Caki2 (cell line): ENCODE data around the gene ABCC2. TPM values are rescaled to one million over a fixed set of nuclear protein-coding genes. Genes with fewer than 3 reads are reported as not detected.
"Not testable (repeated sequence)": the region's sequence is repeated elsewhere in the genome, so short reads cannot be mapped to it uniquely, and the experiment has no call there.

Source experiments
- DNase-seq: peaks from one replicate; pipeline ENCODE4 v3.0.0-alpha.2; 2015; ENCODE audit warnings: low read depth
- in situ Hi-C: cut with HindIII; loops from 2 replicates; pipeline ENCODE4 v1.10.0; 2016; ENCODE audit warnings: low sequenced_read_pairs, low pct_unique_long_range_greater_than_20kb, mixed read lengths
- total RNA-seq: library from RNA; depleted of rRNA; stranded (reverse); fragments of >200 nt; shearing (Covaris generic); gene quantifications from 2 replicates; pipeline ENCODE4 v1.2.3, GENCODE V29; 2014; ENCODE audit warnings: low replicate concordance; rRNA removed

ABCC2 gene
- 64.4 and 68.4 TPM in 2 replicates for total RNA-seq

GRCh38 chr10:99782447-99783286 is at the start of gene ABCC2:
Gene ABCC2, plus strand, starts transcription at chr10:99782640. Its CDS starts 205 bp downstream, at chr10:99782845.
- in situ Hi-C loops, result no loop called here

GRCh38 chr10:99733366-99733765 is 49.1 kb upstream of the ABCC2 start:
- in situ Hi-C loops, result no loop called here
- no peak for DNase-seq

More at GRCh38 chr10:99782447-99783286, at the start of gene ABCC2:
- DNase-seq, result peak; percentile 84

GRCh38 chr10:99734111-99734510 is 48.3 kb upstream of the ABCC2 start:
- DNase-seq, in situ Hi-C loops: not testable (repeated sequence)

GRCh38 chr10:99740260-99740659 is 42.2 kb upstream of the ABCC2 start:
- DNase-seq, result no peak
- in situ Hi-C loops, result loop anchor here (10.0 kb wide), 1 partner anchor 65 kb away; no protein-coding TSS in a partner anchor

- in situ Hi-C loops, result loop anchor here (10.0 kb wide), 1 partner anchor 64 kb away; no protein-coding TSS in a partner anchor
- DNase-seq, result no peak
These were observed 41.4 kb upstream of the ABCC2 start for GRCh38 chr10:99740933-99741559.

- in situ Hi-C loops, result loop anchor here (10.0 kb wide), 1 partner anchor 63 kb away; no protein-coding TSS in a partner anchor
- no peak for DNase-seq
These were observed 40.2 kb upstream of the ABCC2 start for GRCh38 chr10:99742254-99742653.

- in situ Hi-C loops, result loop anchor here (10.0 kb wide), 1 partner anchor 62 kb away; no protein-coding TSS in a partner anchor
- DNase-seq, result no peak
These were observed 39.7 kb upstream of the ABCC2 start for GRCh38 chr10:99742701-99743100.

- in situ Hi-C loops, result loop anchor here (10.0 kb wide), 1 partner anchor 61 kb away; no protein-coding TSS in a partner anchor
- DNase-seq, result no peak
These were observed 38.6 kb upstream of the ABCC2 start for GRCh38 chr10:99743841-99744240.

- DNase-seq, result not testable (repeated sequence)
- in situ Hi-C loops, result loop anchor here (10.0 kb wide), 1 partner anchor 59 kb away; no protein-coding TSS in a partner anchor
These were observed 36.3 kb upstream of the ABCC2 start for GRCh38 chr10:99746166-99746565.

GRCh38 chr10:99748823-99749451 is 33.5 kb upstream of the ABCC2 start:
- no peak for DNase-seq
- in situ Hi-C loops, result loop anchor here (10.0 kb wide), 1 partner anchor 56 kb away; no protein-coding TSS in a partner anchor

- DNase-seq, result no peak
- in situ Hi-C loops, result no loop called here
These were observed 31.8 kb upstream of the ABCC2 start for GRCh38 chr10:99750641-99751040.

- DNase-seq, result no peak
- in situ Hi-C loops, result no loop called here
These were observed 27.8 kb upstream of the ABCC2 start for GRCh38 chr10:99754670-99755069.

GRCh38 chr10:99756159-99756558 is 26.3 kb upstream of the ABCC2 start:
- no peak for DNase-seq
- in situ Hi-C loops, result no loop called here

GRCh38 chr10:99758211-99758891 is 24.1 kb upstream of the ABCC2 start:
- no peak for DNase-seq
- in situ Hi-C loops, result no loop called here

GRCh38 chr10:99760321-99760720 is 22.1 kb upstream of the ABCC2 start:
- in situ Hi-C loops, result no loop called here

GRCh38 chr10:99761365-99761764 is 21.1 kb upstream of the ABCC2 start:
- DNase-seq, result no peak
- in situ Hi-C loops, result no loop called here

More at GRCh38 chr10:99760321-99760720, 22.1 kb upstream of the ABCC2 start:
- no peak for DNase-seq

GRCh38 chr10:99765672-99766301 is 16.7 kb upstream of the ABCC2 start:
- in situ Hi-C loops, result no loop called here
- no peak for DNase-seq

- in situ Hi-C loops, result no loop called here
- no peak for DNase-seq
These were observed 16.1 kb upstream of the ABCC2 start for GRCh38 chr10:99766302-99766681.
